NCI-H2196 treated with DMSO at 0.1 percent for 48 hours (cell line): Measurements from ENCODE around the gene PEX26.

Experiments used
- DNase-seq: peaks from one replicate; lab custom pipeline; 2025; ENCODE audit not compliant: unreplicated experiment; lab: John Stamatoyannopoulos, UW

PEX26 gene

GRCh38 chr22:18154821-18155390 is 77.1 kb downstream of the PEX26 start:
- no peak for DNase-seq
